Osteoblast (primary cell): ENCODE data around the gene VAT1. TPM values are rescaled to one million over a fixed set of nuclear protein-coding genes. Genes with fewer than 3 reads are reported as not detected.
A peak's percentile ranks its signal among the peaks of the same experiment; 100 is the strongest.

ENCODE experiments used
- DNase-seq: peaks from one replicate; pipeline ENCODE4 v3.0.0; 2011; ENCODE audit warnings: low spot score, mixed read lengths; ENCODE audit not compliant: insufficient read length; ENCODE audit errors: missing footprints
- H2AFZ ChIP-seq: 2 replicates; pipeline ENCODE4 v1.6.0; 2011; ENCODE audit warnings: mild to moderate bottlenecking, low read length
- H3K27ac ChIP-seq: 2 replicates; pipeline ENCODE4 v1.5.1; 2011; ENCODE audit warnings: mild to moderate bottlenecking, low read depth, low read length, moderate library complexity
- H3K27me3 ChIP-seq: 2 replicates; pipeline ENCODE4 v1.6.0; 2012; ENCODE audit warnings: mild to moderate bottlenecking, control low read depth, inconsistent platforms, low read length, moderate library complexity; ENCODE audit not compliant: insufficient read depth
- H3K36me3 ChIP-seq: 2 replicates; pipeline ENCODE4 v1.5.1; 2011; ENCODE audit warnings: mild to moderate bottlenecking, low read length, control low read depth, moderate library complexity; ENCODE audit not compliant: insufficient read depth
- H3K4me1 ChIP-seq: 2 replicates; pipeline ENCODE4 v1.5.1; 2011; ENCODE audit warnings: mild to moderate bottlenecking, low read length, control low read depth, moderate library complexity; ENCODE audit not compliant: insufficient read depth
- H3K4me2 ChIP-seq: 2 replicates; pipeline ENCODE4 v1.6.0; 2011; ENCODE audit warnings: mild to moderate bottlenecking, low read length; ENCODE audit not compliant: insufficient read depth
- H3K4me3 ChIP-seq: fragments of 200-600 bp; sonication (generic); 3 replicates; pipeline ENCODE4 v1.5.1; 2012; ENCODE audit warnings: mild to moderate bottlenecking, low read length, inconsistent platforms; ENCODE audit not compliant: insufficient read depth
- H3K79me2 ChIP-seq: 2 replicates; pipeline ENCODE4 v1.6.0; 2012; ENCODE audit warnings: mild to moderate bottlenecking, low read length, control low read depth, inconsistent platforms; ENCODE audit not compliant: insufficient read depth
- H3K9me3 ChIP-seq: 2 replicates; pipeline ENCODE4 v1.5.1; 2011; ENCODE audit warnings: low read depth, low read length, control low read depth
- H4K20me1 ChIP-seq: 2 replicates; pipeline ENCODE4 v1.6.0; 2012; ENCODE audit warnings: mild to moderate bottlenecking, low read length, control low read depth; ENCODE audit not compliant: insufficient read depth
- CTCF ChIP-seq: IDR thresholded peaks from 2 replicates; pipeline ENCODE4 v1.5.1; 2011; ENCODE audit warnings: mild to moderate bottlenecking, low read depth, low read length, moderate library complexity; ENCODE audit errors: extremely low read depth
- total RNA-seq: library from RNA; depleted of rRNA; stranded (reverse); fragments of >200 nt; gene quantifications from 2 replicates; pipeline ENCODE4 v1.2.3, GENCODE V29; 2012

The VAT1 gene
- total RNA-seq, result 441 and 449 TPM in 2 replicates

GRCh38 chr17:43021741-43022512, at the start of gene VAT1:
TSS of gene VAT1 (minus strand) at chr17:43022385. CDS start at chr17:43022322, 63 bp downstream.
- Histone ChIP-seq H3K4me1 (peaks cover 27% of the 10 kb centered on the region), H3K9me3 (no peaks in the 10 kb centered on the region), H3K27me3 (no peaks in the 10 kb centered on the region), H4K20me1 (peaks cover 21% of the 10 kb centered on the region), H3K36me3 (peaks cover 20% of the 10 kb centered on the region), H3K79me2 (peaks cover 48% of the 10 kb centered on the region), H3K4me2 (peak within 1 kb of the TSS; percentile 90), H3K4me3 (peak within 1 kb of the TSS; percentile 100), H2AFZ (peak within 1 kb of the TSS; percentile 88), H3K27ac (peak within 1 kb of the TSS; percentile 77)
- no peak for TF ChIP-seq CTCF
- DNase-seq, result peak; percentile 99

GRCh38 chr17:43070872-43071271, 48.7 kb upstream of the VAT1 start:
- Histone ChIP-seq H3K4me1 (no peaks in the 10 kb centered on the region), H3K79me2 (no peaks in the 10 kb centered on the region), H4K20me1 (no peaks in the 10 kb centered on the region), H3K27me3 (no peaks in the 10 kb centered on the region), H3K9me3 (no peaks in the 10 kb centered on the region), H3K4me3 (no peak overlapping the region), H3K4me2 (no peak overlapping the region), H2AFZ (no peak overlapping the region), H3K36me3 (no peaks in the 10 kb centered on the region), H3K27ac (no peak overlapping the region)
- no peak for TF ChIP-seq CTCF
- DNase-seq, result no peak

- Histone ChIP-seq H3K4me1 (no peaks in the 10 kb centered on the region), H3K27me3 (no peaks in the 10 kb centered on the region), H3K79me2 (no peaks in the 10 kb centered on the region), H3K4me2 (no peak overlapping the region), H3K4me3 (no peak overlapping the region), H3K27ac (no peak overlapping the region), H3K9me3 (no peaks in the 10 kb centered on the region), H4K20me1 (no peaks in the 10 kb centered on the region), H3K36me3 (no peaks in the 10 kb centered on the region), H2AFZ (no peak overlapping the region)
- no peak for DNase-seq
- no peak for TF ChIP-seq CTCF
Measured at GRCh38 chr17:43070257-43070656, 48.1 kb upstream of the VAT1 start.

- DNase-seq, result no peak
- no peaks in the 10 kb centered on the region for H3K9me3 ChIP-seq
- no peaks in the 10 kb centered on the region for H3K36me3 ChIP-seq
- no peak overlapping the region for H3K27ac ChIP-seq
- no peaks in the 10 kb centered on the region for H4K20me1 ChIP-seq
- H3K27me3 ChIP-seq, result no peaks in the 10 kb centered on the region
- H2AFZ ChIP-seq, result no peak overlapping the region
- no peak for TF ChIP-seq CTCF
- H3K4me2 ChIP-seq, result no peak overlapping the region
- no peak overlapping the region for H3K4me3 ChIP-seq
- no peaks in the 10 kb centered on the region for H3K4me1 ChIP-seq
- no peaks in the 10 kb centered on the region for H3K79me2 ChIP-seq
Measured at GRCh38 chr17:43069368-43069898, 47.2 kb upstream of the VAT1 start.
